CD14-positive monocyte (primary cell): ENCODE results near the gene KLF3. TPM values are rescaled to one million over a fixed set of nuclear protein-coding genes. Genes with fewer than 3 reads are reported as not detected.

ENCODE experiments used
- DNase-seq, 3 donors: peaks; one replicate each; pipeline ENCODE4 v3.0.0-alpha.2; 2011 to 2022
- H2AFZ ChIP-seq: 2 replicates; pipeline ENCODE4 v1.6.0; 2012; ENCODE audit warnings: mild to moderate bottlenecking, low read depth, low read length, inconsistent platforms; ENCODE audit not compliant: insufficient read depth, poor library complexity, severe bottlenecking
- H3K27ac ChIP-seq, 2 donors: 1 replicate in 1 of 2; 2 replicates in 1 of 2; pipeline ENCODE4 v1.5.1; 2012 to 2013; ENCODE audit warnings: low read length in 2 of 2, control low read depth in 1 of 2, inconsistent platforms in 1 of 2, low read depth in 1 of 2, mild to moderate bottlenecking in 1 of 2
- H3K27me3 ChIP-seq, 2 donors: one replicate each; pipeline versions ENCODE4 v1.6.0 to v1.6.1; 2011 to 2013; ENCODE audit warnings: low read length in 2 of 2; ENCODE audit not compliant: control insufficient read depth in 2 of 2, insufficient read depth in 2 of 2
- H3K36me3 ChIP-seq, 2 donors: replicated peaks in 1 of 2; 1 replicate in 1 of 2; 2 replicates in 1 of 2; pipeline versions ENCODE4 v1.5.1 to v1.6.1; 2012 to 2013; ENCODE audit warnings: low read length in 2 of 2, control low read depth in 1 of 2, inconsistent platforms in 1 of 2, mild to moderate bottlenecking in 1 of 2; ENCODE audit not compliant: insufficient read depth in 2 of 2, control insufficient read depth in 1 of 2
- H3K4me1 ChIP-seq, 2 donors: 1 replicate in 1 of 2; 2 replicates in 1 of 2; pipeline versions ENCODE4 v1.5.1 to v1.6.1; 2012 to 2013; ENCODE audit warnings: low read length in 2 of 2, control low read depth in 1 of 2, inconsistent platforms in 1 of 2, mild to moderate bottlenecking in 1 of 2, moderate library complexity in 1 of 2; ENCODE audit not compliant: insufficient read depth in 2 of 2, control insufficient read depth in 1 of 2
- H3K4me2 ChIP-seq: replicated peaks from 2 replicates; pipeline ENCODE3; 2012; ENCODE audit warnings: low read length, moderate library complexity, mild to moderate bottlenecking; ENCODE audit not compliant: poor library complexity, severe bottlenecking; ENCODE audit errors: extremely low read depth
- H3K4me3 ChIP-seq, 3 experiments: fragments of 200-600 bp in 1 of 3; sonication (generic) in 1 of 3; replicated peaks in 1 of 3; 1 replicate in 2 of 3; 2 replicates in 1 of 3; pipeline ENCODE4 v1.5.1; 2011 to 2013; ENCODE audit warnings: low read length in 3 of 3, mild to moderate bottlenecking in 3 of 3, control low read depth in 2 of 3, low read depth in 2 of 3, inconsistent platforms in 1 of 3, moderate library complexity in 1 of 3
- H3K79me2 ChIP-seq: 2 replicates; pipeline ENCODE4 v1.6.0; 2012; ENCODE audit warnings: mild to moderate bottlenecking, control low read depth, inconsistent platforms, low read length, moderate library complexity; ENCODE audit not compliant: insufficient read depth
- H3K9ac ChIP-seq: 2 replicates; pipeline ENCODE4 v1.6.0; 2017; ENCODE audit warnings: low read length, mild to moderate bottlenecking; ENCODE audit not compliant: insufficient read depth, poor library complexity, severe bottlenecking
- H3K9me3 ChIP-seq, 2 donors: replicated peaks in 1 of 2; 1 replicate in 1 of 2; 2 replicates in 1 of 2; pipeline versions ENCODE4 v1.5.1 to v1.6.1; 2012 to 2013; ENCODE audit warnings: low read length in 2 of 2, control low read depth in 1 of 2; ENCODE audit not compliant: control insufficient read depth in 1 of 2, insufficient read depth in 1 of 2
- H4K20me1 ChIP-seq: 2 replicates; pipeline ENCODE4 v1.6.0; 2012; ENCODE audit warnings: mild to moderate bottlenecking, low read length, control low read depth, moderate library complexity; ENCODE audit not compliant: insufficient read depth
- H3K27ac Mint-ChIP-seq, 7 donors: one replicate each; pipeline ENCODE4 v1.8.0; 2020; ENCODE audit warnings: mild to moderate bottlenecking in 7 of 7, mixed read lengths in 7 of 7, moderate library complexity in 6 of 7, inconsistent platforms in 2 of 7
- H3K27me3 Mint-ChIP-seq, 3 donors: one replicate each; pipeline ENCODE4 v1.8.0; 2021 to 2022; ENCODE audit warnings: low read depth in 3 of 3, mild to moderate bottlenecking in 3 of 3, mixed read lengths in 3 of 3, moderate library complexity in 3 of 3, inconsistent platforms in 1 of 3
- H3K36me3 Mint-ChIP-seq, 2 donors: one replicate each; pipeline ENCODE4 v1.8.0; 2020; ENCODE audit warnings: mixed read lengths in 2 of 2, inconsistent platforms in 1 of 2, mild to moderate bottlenecking in 1 of 2
- H3K4me1 Mint-ChIP-seq: one replicate; pipeline ENCODE4 v1.8.0; 2020; ENCODE audit warnings: mild to moderate bottlenecking, mixed read lengths
- H3K4me3 Mint-ChIP-seq, 2 donors: one replicate each; pipeline ENCODE4 v1.8.0; 2020; ENCODE audit warnings: mild to moderate bottlenecking in 2 of 2, mixed read lengths in 2 of 2, moderate library complexity in 1 of 2
- H3K9me3 Mint-ChIP-seq, 7 donors: one replicate each; pipeline ENCODE4 v1.8.0; 2020 to 2022; ENCODE audit warnings: mixed read lengths in 7 of 7, mild to moderate bottlenecking in 6 of 7, moderate library complexity in 6 of 7, inconsistent platforms in 2 of 7
- WGBS: methylation state at CpG from one replicate; pipeline ENCODE4 v1.1.5; 2013; ENCODE audit warnings: missing lambda C conversion rate; ENCODE audit not compliant: insufficient coverage; 5-methylcytosine and 5-hydroxymethylcytosine counted together
- intact Hi-C, 2 donors: fragments of 100-400 bp; cut with micrococcal nuclease; formaldehyde crosslinking; loops; one replicate each; pipeline versions ENCODE4 v1.15.0 to v1.15.1; 2023
- polyA plus RNA-seq, 3 donors: library from polyadenylated mRNA; depleted of rRNA in 1 of 3; unstranded in 2 of 3; stranded (reverse) in 1 of 3; fragments of 300-500 nt in 2 of 3; fragments of >200 nt in 1 of 3; fragmentation: Illumina TruSeq in 2 of 3; gene quantifications; 1 replicate in 2 of 3; 2 replicates in 1 of 3; pipeline ENCODE4 v1.2.3, GENCODE V29; 2012 to 2021
- TF ChIP-seq, protein P1 (sequence below): fragments of 200-600 bp; IDR thresholded peaks from one replicate; pipeline ENCODE4 v1.8.0; 2022; ENCODE audit warnings: antibody characterized with exemption, mild to moderate bottlenecking

KLF3 gene
- polyA plus RNA-seq, 3 donors = 46.3 to 95.7 (median 53.9) TPM

DNA sequence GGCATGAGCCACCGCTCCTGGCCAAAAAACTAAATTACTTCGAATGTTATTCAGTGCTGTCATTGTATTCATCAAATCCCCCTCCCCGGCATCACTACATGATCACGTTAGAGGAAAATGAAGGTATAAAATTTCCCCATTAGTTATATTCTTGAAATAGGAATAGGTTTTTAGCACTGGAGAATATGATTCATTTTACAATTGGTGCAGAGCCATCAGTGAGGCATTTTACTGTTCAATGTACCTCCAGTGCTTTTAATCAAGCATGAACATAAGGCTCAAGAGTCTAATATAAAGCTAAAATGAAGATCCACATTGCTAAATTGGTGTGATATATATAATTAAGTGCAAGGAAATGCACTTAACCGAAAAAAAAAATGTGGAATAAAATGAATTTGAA, 18.3 kb downstream of the KLF3 start:
- Mint-ChIP-seq H3K27me3 (no peaks in the 10 kb centered on the region), H3K27ac (no peak overlapping the region), H3K4me3 (no peak overlapping the region), H3K4me1 (peaks cover 18% of the 10 kb centered on the region), H3K9me3 (peaks cover 0 to 3% (median 0%) of the 10 kb centered on the region in 7 donors), H3K36me3 (peaks cover 57 to 78% of the 10 kb centered on the region in 2 donors)
- peaks cover 36 to 74% of the 10 kb centered on the region in 2 donors for H3K36me3 ChIP-seq
- 82% methylated on average over 1 of the region's 5 CpGs for WGBS
- TF ChIP-seq, protein P1, sequence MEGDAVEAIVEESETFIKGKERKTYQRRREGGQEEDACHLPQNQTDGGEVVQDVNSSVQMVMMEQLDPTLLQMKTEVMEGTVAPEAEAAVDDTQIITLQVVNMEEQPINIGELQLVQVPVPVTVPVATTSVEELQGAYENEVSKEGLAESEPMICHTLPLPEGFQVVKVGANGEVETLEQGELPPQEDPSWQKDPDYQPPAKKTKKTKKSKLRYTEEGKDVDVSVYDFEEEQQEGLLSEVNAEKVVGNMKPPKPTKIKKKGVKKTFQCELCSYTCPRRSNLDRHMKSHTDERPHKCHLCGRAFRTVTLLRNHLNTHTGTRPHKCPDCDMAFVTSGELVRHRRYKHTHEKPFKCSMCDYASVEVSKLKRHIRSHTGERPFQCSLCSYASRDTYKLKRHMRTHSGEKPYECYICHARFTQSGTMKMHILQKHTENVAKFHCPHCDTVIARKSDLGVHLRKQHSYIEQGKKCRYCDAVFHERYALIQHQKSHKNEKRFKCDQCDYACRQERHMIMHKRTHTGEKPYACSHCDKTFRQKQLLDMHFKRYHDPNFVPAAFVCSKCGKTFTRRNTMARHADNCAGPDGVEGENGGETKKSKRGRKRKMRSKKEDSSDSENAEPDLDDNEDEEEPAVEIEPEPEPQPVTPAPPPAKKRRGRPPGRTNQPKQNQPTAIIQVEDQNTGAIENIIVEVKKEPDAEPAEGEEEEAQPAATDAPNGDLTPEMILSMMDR = no peak
- H3K9ac ChIP-seq = no peak overlapping the region
- H3K27ac ChIP-seq = no peak overlapping the region
- DNase-seq = no peak
- H3K4me1 ChIP-seq = peaks cover 0 to 10% of the 10 kb centered on the region in 2 donors
- intact Hi-C loops = no loop called here
- H2AFZ ChIP-seq = no peak overlapping the region
- H3K27me3 ChIP-seq = no peaks in the 10 kb centered on the region
- H3K4me3 ChIP-seq = no peak overlapping the region
- no peaks in the 10 kb centered on the region for H3K9me3 ChIP-seq
- H3K79me2 ChIP-seq = peaks cover 98% of the 10 kb centered on the region
- H4K20me1 ChIP-seq = peaks cover 100% of the 10 kb centered on the region
- H3K4me2 ChIP-seq = no peak overlapping the region

GRCh38 chr4:38683276-38683675, 19.3 kb downstream of the KLF3 start:
- H4K20me1 ChIP-seq = peaks cover 100% of the 10 kb centered on the region
- peaks cover 45 to 84% of the 10 kb centered on the region in 2 donors for H3K36me3 ChIP-seq
- no peaks in the 10 kb centered on the region for H3K27me3 Mint-ChIP-seq
- H3K9me3 ChIP-seq = no peaks in the 10 kb centered on the region
- TF ChIP-seq, protein P1 = no peak
- H3K27me3 ChIP-seq = no peaks in the 10 kb centered on the region
- peaks cover 11% of the 10 kb centered on the region for H3K4me1 Mint-ChIP-seq
- H3K4me1 ChIP-seq = peaks cover 0 to under 1% of the 10 kb centered on the region in 2 donors
- no peak for DNase-seq
- WGBS = no CpG with 5 or more reads among the region's 3 CpGs
- H3K4me3 ChIP-seq = no peak overlapping the region
- H3K27ac Mint-ChIP-seq = peak overlapping the region in 4 of 7 donors; percentile 16 to 46 (median 28)
- H3K4me2 ChIP-seq = no peak overlapping the region
- H3K27ac ChIP-seq = no peak overlapping the region
- H2AFZ ChIP-seq = no peak overlapping the region
- no peak overlapping the region for H3K9ac ChIP-seq
- H3K79me2 ChIP-seq = peaks cover 98% of the 10 kb centered on the region
- intact Hi-C loops = no loop called here
- peaks cover 61 to 85% of the 10 kb centered on the region in 2 donors for H3K36me3 Mint-ChIP-seq
- H3K4me3 Mint-ChIP-seq = no peak overlapping the region
- H3K9me3 Mint-ChIP-seq = peaks cover 0 to 3% (median 0%) of the 10 kb centered on the region in 7 donors
